IPS-NIHi7 (cell line): ENCODE results near the gene THSD4.

Source experiments
- DNase-seq: peaks from one replicate; pipeline ENCODE4 v3.0.0; 2012; ENCODE audit warnings: mixed read lengths; ENCODE audit errors: extremely low spot score

The THSD4 gene

DNA sequence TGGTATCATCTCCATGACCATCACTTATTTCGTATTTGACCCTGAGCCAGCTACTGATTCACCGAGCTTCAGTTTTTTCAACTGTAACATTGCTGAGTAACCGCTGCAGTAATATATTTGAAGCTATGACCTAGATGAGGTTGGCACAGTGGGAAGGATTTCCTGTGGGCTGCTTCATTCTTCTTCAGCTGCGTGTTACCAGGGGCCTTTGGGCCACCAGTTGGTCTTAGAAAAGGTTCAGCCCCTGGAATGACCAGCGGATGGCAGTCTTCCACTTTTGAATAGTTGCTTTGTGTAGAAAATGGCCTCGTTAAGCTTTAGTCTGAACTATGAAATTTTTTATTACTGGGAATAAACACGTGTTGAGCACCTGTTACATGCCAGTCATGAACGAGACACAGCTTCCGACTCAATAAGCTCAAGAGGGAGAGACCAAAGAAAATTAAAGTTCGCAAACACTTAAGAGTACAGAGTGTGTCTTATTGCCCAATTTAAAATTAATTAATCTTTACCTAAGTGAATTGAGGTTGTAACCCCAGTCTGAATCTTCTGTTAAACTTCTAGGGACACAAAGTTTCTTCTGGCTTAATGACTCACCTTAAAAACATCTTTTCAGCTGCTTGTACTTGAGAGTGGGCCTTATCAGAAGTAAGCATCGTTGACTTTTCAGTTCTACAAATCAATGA lies 637.5 kb downstream of the THSD4 start:
- peak; percentile 61 for DNase-seq

DNA sequence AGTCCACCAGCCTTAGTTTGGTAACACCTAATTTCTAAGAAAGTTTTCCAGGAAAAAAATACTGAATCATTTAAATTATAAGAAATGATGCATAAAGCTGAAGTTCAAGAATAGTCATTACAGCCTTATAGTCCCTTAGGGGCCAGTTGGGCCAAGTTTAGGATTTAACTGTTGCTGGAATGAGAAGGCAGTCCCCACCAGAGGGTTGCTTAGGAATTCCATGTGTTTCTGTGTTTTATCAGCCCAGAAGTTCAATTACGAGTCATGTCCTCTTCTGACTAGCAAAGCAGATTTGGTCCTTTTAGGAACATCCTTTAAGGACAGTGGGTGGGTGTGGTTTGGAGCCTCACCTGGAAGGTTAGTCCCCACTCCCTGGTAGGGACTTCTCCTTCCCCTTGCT lies 638.1 kb downstream of the THSD4 start:
- no peak for DNase-seq

DNA sequence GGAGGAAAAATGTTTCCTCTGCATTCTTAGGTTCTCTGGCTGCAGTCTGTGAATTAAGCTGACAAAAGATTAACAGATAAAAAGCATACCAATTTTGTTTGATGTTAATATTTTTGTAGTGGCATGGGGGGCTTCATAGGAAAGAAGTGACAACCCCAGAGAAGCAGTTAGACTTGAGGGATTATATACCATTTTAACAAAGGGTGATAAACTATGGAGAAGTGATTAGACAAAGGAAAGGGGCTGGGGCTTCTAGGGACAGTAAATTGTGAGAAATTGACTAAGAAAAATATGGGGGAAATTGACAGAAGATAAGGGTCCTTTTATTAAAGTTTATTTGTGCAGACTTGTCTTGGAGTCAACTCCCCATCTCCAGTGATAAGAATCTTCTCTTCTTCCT lies 639.4 kb downstream of the THSD4 start:
- DNase-seq, result no peak

- no peak for DNase-seq
These were observed 640.1 kb downstream of the THSD4 start for GRCh38 chr15:71755092-71755970.

GRCh38 chr15:71756599-71757352 lies 641.5 kb downstream of the THSD4 start:
- no peak for DNase-seq

GRCh38 chr15:71757741-71758530 lies 642.7 kb downstream of the THSD4 start:
- no peak for DNase-seq

DNA sequence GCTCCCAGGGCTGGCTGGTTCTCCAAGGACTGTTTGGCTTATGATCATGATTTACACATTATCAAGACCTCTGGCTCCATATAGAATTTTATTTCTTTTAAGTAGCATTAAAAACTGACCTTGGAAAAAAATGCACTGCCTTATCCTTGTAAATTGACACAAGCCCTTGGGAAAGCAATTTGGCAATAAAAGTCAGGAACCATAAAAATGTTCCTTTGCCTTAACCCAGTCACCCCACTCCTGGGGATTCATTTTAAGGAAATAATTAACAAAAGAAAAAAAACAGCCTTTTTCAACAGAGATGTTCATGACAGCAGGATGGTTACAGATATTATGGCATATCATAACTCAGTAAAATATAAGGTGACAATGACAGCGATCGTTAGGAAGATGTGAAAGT lies 643.4 kb downstream of the THSD4 start:
- DNase-seq, result no peak

DNA sequence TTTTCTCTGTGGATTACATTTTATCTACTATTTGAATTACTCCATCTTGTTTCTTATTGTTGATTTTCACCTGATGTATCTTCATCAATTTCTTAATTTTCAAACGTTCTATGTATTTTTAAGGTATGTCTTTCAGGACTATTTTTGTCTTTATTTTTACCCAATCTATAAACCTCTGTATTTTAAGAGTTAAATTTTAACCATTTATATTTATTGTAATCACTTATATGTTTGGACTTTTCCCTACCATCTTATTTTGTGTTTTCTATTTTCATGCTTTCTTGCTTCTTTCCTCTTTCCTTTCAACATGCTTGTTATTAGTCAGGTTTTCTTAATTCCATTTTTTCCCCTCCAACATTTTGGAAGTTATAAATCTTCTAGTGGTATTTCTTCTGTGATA lies 645.6 kb downstream of the THSD4 start:
- no peak for DNase-seq

DNA sequence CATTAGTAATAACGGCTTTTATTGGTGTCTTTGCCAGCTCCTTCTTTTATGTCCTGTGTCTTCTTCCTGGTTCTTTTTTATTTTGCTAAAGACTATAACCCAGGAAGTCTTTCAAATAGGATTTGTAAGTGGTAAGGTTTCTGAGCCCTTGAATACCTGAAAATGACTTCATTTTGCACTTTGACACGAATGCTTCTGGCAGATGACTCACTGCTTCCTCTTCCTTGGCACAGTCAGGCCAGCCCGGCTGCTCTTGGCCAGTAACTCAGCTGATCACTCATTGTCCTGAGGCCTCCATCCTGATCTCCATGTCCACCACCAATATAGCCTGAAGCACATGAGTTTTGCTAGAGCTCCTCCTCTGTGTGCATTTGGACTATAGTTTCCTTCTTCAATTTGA lies 646.4 kb downstream of the THSD4 start:
- DNase-seq, result no peak

- DNase-seq, result no peak
These were observed 652.9 kb downstream of the THSD4 start for GRCh38 chr15:71768184-71768583.

- DNase-seq, result no peak
These were observed 658.1 kb downstream of the THSD4 start for GRCh38 chr15:71773206-71773859.

DNA sequence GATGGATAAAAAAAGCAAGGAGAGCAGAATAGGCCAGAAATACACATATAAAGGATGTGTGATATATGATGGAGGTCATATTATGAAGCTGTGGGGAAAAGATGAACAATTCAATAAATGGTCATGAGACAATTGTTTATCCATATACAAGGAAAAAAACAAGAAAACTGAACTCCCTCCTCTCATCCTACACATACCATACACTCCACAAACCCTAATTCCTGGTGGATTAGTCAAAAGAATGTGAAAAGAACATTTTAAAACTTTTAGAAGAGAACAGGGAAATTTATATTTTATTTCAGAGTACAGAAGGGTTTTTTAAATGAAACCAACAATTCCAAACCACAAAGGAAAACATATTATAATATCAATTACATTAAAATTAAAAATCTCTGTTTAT lies 660.6 kb downstream of the THSD4 start:
- DNase-seq, result no peak

GRCh38 chr15:71776304-71776703 lies 661.0 kb downstream of the THSD4 start:
- no peak for DNase-seq

DNA sequence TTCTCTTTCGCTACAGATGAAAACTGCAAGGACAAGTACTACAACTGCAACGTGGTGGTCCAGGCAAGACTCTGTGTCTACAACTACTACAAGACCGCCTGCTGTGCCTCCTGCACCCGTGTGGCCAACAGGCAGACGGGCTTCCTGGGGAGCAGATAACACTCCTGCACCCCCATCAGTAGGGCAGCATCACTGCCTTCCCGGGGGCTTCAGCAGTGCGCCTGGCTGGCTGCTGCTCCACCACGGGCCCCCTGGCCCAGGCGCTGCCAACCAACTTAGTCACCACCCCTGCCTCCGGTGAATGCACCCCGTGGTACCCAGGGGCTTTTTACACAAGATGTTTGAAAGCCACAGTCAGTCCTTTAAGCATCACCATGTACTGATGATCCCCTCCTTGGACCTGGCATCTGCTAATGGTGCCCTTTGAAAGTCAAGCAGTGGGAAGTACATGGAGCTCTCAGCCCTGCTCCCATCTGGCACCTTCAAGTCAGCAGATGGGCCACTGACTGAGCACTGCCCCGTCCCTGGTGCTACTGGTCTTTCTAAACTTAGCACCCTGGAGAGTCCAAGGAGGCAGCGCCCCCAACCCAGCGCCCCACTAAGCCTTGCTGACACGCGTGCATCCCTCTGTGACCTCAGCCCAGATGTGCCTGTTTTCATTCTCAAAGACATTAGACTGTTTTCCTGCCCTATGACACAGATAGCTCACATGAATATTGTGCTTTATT lies 662.1 kb downstream of the THSD4 start:
- DNase-seq, result no peak

DNA sequence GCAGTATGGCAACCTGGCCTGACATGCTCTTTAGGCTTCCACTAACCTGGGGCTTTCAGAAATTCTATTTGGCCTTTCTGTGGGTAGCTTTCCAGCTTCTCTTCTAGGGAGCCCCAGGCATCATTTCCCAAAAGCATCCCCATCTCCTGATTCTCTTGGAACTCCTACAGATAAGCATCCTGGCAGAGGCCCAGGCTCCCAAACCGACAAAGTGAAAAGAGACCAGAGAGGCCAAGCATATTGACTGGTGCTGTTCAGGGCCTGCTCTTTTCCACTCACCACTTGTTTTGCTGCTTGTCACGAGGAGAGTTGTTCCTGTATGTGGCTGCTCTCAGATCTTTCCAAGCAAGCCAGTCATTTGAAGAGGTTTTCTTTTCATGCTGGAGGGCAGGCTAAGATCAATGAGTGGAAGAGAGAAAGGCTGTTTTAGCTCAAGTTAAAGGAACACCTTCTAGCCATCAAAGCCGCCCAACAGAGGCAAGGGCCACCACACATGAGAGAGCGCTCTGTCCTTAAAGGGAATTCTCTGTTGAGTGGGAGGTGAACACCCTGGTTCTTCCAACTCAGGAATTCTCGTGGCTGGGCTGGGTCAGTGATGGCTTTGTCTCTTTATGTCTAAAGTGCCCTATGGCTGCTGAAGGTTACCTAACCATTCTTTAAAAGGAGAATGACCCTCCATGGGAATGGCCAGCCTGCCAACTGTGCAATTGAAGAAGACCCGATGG lies 664.0 kb downstream of the THSD4 start:
- DNase-seq, result no peak

- peak; percentile 88 for DNase-seq
These were observed 665.1 kb downstream of the THSD4 start for GRCh38 chr15:71780115-71780976.

GRCh38 chr15:71781179-71781964 lies 666.1 kb downstream of the THSD4 start:
- DNase-seq, result no peak

DNA sequence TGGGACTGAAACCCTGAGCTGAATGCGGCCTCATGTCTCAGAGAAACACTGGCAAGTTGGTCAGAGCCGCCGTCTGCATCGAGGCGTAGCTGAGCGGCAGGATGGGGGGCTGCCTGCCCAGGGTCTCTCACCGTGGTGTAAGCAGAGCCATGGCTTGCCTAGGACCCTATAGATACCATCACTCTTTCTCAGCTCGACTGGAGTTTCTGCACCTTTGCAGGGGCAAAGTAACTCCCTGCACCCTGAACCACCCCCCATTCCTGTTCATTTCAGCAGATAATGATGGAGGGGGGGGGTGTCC lies 666.6 kb downstream of the THSD4 start:
- DNase-seq, result no peak
